Measurements from ENCODE around the gene RAB11A. TPM values are rescaled to one million over a fixed set of nuclear protein-coding genes. Genes with fewer than 3 reads are reported as not detected.

The RAB11A gene
- total and polyA plus RNA-seq, 9 of the 15 experiments (the other 6 are each of a cell fraction or from before 2014, with no cell fraction given): 129 to 369 (median 245) TPM

GRCh38 chr15:65845826-65846519 lies 23.3 kb upstream of the RAB11A start (continued):
- TF ChIP-seq ZBTB40 (IDR thresholded peaks at IDR 0.05) (no peak), ZBTB40 (CRISPR knock-in tag; IDR thresholded peaks at IDR 0.05) (no peak), BRD9 (IDR thresholded peaks at IDR 0.05; ENCODE audit: low read depth, partially characterized antibody) (no peak), PKNOX1 (IDR thresholded peaks at IDR 0.05) (no peak), ZFP91 (CRISPR knock-in tag; IDR thresholded peaks at IDR 0.05) (no peak), GATAD2A (IDR thresholded peaks at IDR 0.05) (no peak), ZNF785 (CRISPR knock-in tag; IDR thresholded peaks at IDR 0.05) (no peak), ZNF280A (IDR thresholded peaks at IDR 0.05; ENCODE audit: low read depth, partially characterized antibody) (no peak), ZNF780A (CRISPR knock-in tag; IDR thresholded peaks at IDR 0.05) (no peak), ZNF511 (CRISPR knock-in tag; IDR thresholded peaks at IDR 0.05) (no peak), MCM3 (IDR thresholded peaks at IDR 0.05) (no peak)

Measured in K562 (cell line).